ENCODE measurements around the gene TECR. TPM values are rescaled to one million over a fixed set of nuclear protein-coding genes. Genes with fewer than 3 reads are reported as not detected.
"Not testable (repeated sequence)": the region's sequence is repeated elsewhere in the genome, so short reads cannot be mapped to it uniquely, and the experiment has no call there.

Gene TECR
- total RNA-seq, 1 donor from 2014 or later: 186 TPM

DNA sequence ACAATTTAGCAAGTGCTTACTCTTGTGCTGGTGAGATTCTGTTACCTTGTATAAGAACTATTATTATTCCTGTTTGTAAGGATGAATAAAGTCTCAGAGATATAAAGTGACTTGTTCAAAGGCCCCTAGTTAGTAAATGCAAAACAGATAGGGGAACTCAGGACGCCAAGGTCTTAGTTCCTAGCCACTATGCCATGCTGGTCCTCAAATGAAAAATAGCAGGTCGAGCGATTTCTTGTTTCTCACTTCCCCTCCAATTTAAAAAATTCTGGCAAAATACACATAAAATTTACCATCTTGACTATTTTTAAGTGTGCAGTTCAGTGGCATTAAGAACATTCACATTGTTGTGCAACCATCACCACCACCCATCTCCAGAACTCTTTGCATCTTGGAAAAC lies 1.1 kb downstream of the TECR start:
- peak overlapping the region; percentile 87 for H3K27ac Mint-ChIP-seq
- H3K36me3 Mint-ChIP-seq (ENCODE audit: insufficient read depth): peaks cover 3% of the 10 kb centered on the region
- H3K4me1 Mint-ChIP-seq (ENCODE audit: low read depth): peaks cover 14% of the 10 kb centered on the region
- no peak for DNase-seq (ENCODE audit: low spot score, unreplicated experiment)
- TF ChIP-seq, protein P1, sequence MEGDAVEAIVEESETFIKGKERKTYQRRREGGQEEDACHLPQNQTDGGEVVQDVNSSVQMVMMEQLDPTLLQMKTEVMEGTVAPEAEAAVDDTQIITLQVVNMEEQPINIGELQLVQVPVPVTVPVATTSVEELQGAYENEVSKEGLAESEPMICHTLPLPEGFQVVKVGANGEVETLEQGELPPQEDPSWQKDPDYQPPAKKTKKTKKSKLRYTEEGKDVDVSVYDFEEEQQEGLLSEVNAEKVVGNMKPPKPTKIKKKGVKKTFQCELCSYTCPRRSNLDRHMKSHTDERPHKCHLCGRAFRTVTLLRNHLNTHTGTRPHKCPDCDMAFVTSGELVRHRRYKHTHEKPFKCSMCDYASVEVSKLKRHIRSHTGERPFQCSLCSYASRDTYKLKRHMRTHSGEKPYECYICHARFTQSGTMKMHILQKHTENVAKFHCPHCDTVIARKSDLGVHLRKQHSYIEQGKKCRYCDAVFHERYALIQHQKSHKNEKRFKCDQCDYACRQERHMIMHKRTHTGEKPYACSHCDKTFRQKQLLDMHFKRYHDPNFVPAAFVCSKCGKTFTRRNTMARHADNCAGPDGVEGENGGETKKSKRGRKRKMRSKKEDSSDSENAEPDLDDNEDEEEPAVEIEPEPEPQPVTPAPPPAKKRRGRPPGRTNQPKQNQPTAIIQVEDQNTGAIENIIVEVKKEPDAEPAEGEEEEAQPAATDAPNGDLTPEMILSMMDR (IDR thresholded peaks at IDR 0.05; ENCODE audit: unreplicated experiment): no peak
- H3K4me3 Mint-ChIP-seq (ENCODE audit: low read depth): peak overlapping the region; percentile 94
- no peaks in the 10 kb centered on the region for H3K9me3 Mint-ChIP-seq (ENCODE audit: low read depth)
- no peaks in the 10 kb centered on the region for H3K27me3 Mint-ChIP-seq

DNA sequence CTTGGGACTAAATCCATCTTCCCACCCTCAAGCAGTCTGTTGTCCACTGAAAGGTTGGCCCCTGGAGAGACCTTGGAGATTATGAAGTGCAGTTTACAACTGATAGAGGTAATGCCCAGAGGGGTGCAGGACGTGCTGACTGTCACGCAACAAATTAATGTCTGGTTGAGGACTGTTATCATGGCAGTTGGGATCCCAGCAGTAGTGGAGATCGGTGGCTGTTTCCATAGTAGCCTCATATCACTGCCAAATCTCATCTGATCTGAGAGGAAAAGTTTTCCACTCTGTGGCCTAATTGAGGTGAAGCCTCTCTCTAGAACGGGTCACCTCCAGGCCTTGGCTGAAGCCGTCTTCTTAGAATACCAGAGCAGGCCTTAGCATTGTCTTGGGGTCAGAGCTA lies 4.1 kb downstream of the TECR start:
- H3K27ac Mint-ChIP-seq: peak overlapping the region; percentile 22
- H3K9me3 Mint-ChIP-seq (ENCODE audit: low read depth): no peaks in the 10 kb centered on the region
- DNase-seq (ENCODE audit: low spot score, unreplicated experiment): no peak
- peaks cover 28% of the 10 kb centered on the region for H3K4me1 Mint-ChIP-seq (ENCODE audit: low read depth)
- H3K27me3 Mint-ChIP-seq: no peaks in the 10 kb centered on the region
- H3K36me3 Mint-ChIP-seq (ENCODE audit: insufficient read depth): peaks cover 3% of the 10 kb centered on the region
- TF ChIP-seq, protein P1 (IDR thresholded peaks at IDR 0.05; ENCODE audit: unreplicated experiment): no peak
- no peak overlapping the region for H3K4me3 Mint-ChIP-seq (ENCODE audit: low read depth)

DNA sequence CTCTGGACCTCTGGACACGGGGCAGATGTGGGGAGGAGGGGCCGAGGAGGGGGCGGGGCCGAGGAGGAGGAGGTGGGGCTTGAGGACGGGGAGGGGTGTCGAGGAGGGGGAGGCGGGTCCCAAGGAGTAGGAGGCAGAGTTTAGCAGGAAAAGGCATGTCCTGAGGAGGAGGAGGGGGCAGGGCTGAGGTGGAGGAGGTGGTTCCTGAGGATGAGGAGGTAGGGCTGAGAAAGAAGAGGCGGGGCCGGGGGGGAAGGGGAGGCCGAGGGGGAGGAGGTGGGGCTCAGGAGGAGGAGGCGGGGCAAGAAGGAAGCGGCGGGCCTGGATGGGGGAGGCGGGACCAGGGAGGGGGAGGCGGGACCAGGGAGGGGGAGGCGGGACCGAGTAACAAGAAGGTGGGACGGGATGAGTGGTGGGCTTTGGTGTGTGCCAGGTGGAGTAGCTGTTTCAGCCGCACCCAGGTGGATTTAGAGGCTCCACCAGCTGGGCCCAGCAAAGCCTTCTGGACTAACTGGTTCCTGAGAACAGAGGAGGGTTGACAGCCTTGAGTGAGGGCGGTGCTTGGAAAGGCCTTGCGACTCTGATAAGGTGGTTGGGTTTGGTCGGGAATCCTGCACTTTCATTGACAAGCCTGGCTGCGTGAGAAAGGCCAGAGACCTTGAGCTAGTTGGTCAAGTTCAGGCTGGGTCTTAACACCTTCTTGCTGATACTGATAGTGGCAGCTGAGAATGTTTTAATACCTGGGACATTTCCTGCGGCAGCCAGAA lies 7.7 kb downstream of the TECR start:
- peaks cover 6% of the 10 kb centered on the region for H3K36me3 Mint-ChIP-seq (ENCODE audit: insufficient read depth)

DNA sequence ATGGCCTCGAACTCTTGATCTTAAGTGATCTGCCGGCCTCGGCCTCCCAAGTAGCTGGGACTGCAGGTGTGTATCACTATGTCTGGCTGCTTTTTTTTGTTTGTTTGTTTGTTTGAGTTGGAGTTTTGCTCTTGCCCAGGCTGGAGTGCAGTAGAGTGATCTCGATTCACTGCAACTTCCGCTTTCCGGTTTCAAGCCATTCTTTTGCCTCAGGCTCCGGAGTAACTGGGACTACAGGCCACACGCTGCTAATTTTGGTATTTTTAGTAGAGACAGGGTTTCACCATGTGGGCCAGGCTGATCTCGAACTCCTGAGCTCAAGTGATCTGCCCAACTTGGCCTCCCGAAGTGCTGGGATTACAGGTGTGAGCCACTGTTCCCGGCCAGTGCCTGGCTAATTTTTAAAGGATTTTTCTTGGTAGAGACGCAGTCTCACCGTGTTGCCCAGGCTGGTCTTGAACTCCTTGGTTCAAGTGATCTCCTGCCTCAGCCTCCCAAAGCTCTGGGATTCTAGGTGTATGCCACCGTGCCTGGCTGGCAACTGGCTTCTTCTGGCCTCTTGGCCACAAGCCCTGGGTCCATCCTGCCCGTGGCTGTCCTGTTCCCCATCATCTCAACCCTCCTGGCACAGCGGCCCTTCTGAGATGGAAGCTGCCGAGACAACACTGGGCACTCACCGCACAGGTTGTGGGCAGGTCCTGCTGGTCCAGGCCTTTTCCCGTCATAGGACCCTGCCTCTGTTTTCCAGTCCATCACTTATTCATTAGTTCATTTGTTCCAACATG lies 11.5 kb downstream of the TECR start:
- no peak for DNase-seq (ENCODE audit: low spot score, unreplicated experiment)
- no peaks in the 10 kb centered on the region for H3K27me3 Mint-ChIP-seq
- H3K4me3 Mint-ChIP-seq (ENCODE audit: low read depth): no peak overlapping the region
- peaks cover 32% of the 10 kb centered on the region for H3K4me1 Mint-ChIP-seq (ENCODE audit: low read depth)
- H3K36me3 Mint-ChIP-seq (ENCODE audit: insufficient read depth): peaks cover 2% of the 10 kb centered on the region
- H3K9me3 Mint-ChIP-seq (ENCODE audit: low read depth): no peaks in the 10 kb centered on the region
- no peak overlapping the region for H3K27ac Mint-ChIP-seq
- TF ChIP-seq, protein P1 (IDR thresholded peaks at IDR 0.05; ENCODE audit: unreplicated experiment): no peak

More for the DNA sequence above, 7.7 kb downstream of the TECR start:
- TF ChIP-seq, protein P1 (IDR thresholded peaks at IDR 0.05; ENCODE audit: unreplicated experiment): no peak
- DNase-seq (ENCODE audit: low spot score, unreplicated experiment): peak; percentile 59
- H3K27me3 Mint-ChIP-seq: no peaks in the 10 kb centered on the region
- H3K4me1 Mint-ChIP-seq (ENCODE audit: low read depth): peaks cover 19% of the 10 kb centered on the region
- no peaks in the 10 kb centered on the region for H3K9me3 Mint-ChIP-seq (ENCODE audit: low read depth)
- H3K27ac Mint-ChIP-seq: peak overlapping the region; percentile 94
- peak overlapping the region; percentile 63 for H3K4me3 Mint-ChIP-seq (ENCODE audit: low read depth)

DNA sequence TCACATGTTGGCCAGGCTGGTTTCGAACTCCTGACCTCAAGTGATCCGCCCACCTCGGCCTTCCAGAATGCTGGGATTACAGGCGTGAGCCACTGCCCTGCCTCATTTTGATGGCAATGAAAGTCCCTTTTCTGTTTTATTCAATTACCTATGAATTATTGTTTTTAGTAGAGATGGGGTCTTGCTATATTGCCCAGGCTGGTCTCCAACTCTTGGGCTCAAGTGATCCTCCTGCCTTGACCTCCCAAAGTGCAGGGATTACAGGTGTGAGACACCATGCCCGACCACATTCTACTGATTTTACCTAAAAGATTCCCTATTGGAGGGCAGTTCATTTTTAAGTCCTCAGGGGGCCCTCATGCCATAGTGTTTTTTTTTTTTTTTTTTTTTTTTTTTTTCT lies 12.6 kb downstream of the TECR start:
- not testable (repeated sequence) for DNase-seq (ENCODE audit: low spot score, unreplicated experiment); H3K27me3 Mint-ChIP-seq; H3K27ac Mint-ChIP-seq; H3K9me3 Mint-ChIP-seq (ENCODE audit: low read depth); H3K36me3 Mint-ChIP-seq (ENCODE audit: insufficient read depth); H3K4me3 Mint-ChIP-seq (ENCODE audit: low read depth)
- peaks cover 28% of the 10 kb centered on the region for H3K4me1 Mint-ChIP-seq (ENCODE audit: low read depth)
